GM04503 (cell line): ENCODE measurements around the gene BLCAP.
A peak's percentile ranks its signal among the peaks of the same experiment; 100 is the strongest.
"Not testable (repeated sequence)": the region's sequence is repeated elsewhere in the genome, so short reads cannot be mapped to it uniquely, and the experiment has no call there.

Experiments
- DNase-seq: peaks from one replicate; pipeline ENCODE4 v3.0.0-alpha.2; 2012; ENCODE audit warnings: low read depth

BLCAP gene

DNA sequence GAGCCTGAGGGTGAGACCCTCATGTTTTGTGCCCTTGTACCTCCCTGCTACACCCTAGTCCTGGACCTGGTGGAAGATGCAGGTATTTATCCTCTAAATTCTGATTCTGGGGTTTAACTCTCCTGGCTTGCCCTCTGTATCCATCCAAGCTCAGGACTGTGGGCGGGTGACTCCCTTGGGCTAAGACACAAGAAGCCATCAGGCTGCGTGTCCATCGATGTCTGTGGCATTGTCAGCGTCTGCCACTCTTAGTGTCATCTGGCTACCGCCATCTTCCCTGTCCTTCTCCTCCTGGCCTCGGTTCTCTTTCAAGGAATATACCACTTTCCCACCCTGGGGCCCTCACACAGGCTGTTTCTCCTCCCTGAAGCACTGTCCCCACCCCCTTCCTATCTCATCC, 28.9 kb upstream of the BLCAP start:
- no peak for DNase-seq

DNA sequence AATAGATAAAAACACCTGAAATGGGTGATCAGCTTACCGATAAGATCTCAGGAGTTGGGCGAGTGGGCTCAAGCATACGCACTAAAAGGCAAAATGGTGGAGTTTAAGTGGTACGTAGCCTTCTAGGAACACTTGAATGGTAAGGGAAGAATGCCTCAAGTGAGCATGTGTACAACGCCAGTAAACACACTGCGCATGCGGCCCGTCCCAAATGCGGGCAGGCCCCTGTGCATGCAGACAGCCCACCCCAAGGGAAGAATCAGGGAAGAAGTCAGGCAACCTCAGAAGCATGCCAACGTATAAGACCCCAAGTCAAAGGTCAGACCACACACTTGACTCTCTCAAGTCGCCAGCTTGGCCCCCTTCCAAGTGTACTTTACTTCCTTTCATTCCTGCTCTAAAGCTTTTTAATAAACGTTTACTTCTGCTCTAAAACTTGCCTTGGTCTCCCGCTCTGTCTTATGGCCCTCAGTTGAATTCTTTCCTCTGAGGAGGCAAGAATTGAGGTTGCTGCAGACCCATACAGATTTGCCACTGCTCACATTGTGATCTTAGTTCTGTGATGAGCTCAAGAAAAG, 27.1 kb upstream of the BLCAP start:
- not testable (repeated sequence) for DNase-seq

- DNase-seq: no peak
Observed at GRCh38 chr20:37552415-37552814, 24.7 kb upstream of the BLCAP start.

- DNase-seq: not testable (repeated sequence)
Observed at GRCh38 chr20:37551660-37552059, 24.0 kb upstream of the BLCAP start.

DNA sequence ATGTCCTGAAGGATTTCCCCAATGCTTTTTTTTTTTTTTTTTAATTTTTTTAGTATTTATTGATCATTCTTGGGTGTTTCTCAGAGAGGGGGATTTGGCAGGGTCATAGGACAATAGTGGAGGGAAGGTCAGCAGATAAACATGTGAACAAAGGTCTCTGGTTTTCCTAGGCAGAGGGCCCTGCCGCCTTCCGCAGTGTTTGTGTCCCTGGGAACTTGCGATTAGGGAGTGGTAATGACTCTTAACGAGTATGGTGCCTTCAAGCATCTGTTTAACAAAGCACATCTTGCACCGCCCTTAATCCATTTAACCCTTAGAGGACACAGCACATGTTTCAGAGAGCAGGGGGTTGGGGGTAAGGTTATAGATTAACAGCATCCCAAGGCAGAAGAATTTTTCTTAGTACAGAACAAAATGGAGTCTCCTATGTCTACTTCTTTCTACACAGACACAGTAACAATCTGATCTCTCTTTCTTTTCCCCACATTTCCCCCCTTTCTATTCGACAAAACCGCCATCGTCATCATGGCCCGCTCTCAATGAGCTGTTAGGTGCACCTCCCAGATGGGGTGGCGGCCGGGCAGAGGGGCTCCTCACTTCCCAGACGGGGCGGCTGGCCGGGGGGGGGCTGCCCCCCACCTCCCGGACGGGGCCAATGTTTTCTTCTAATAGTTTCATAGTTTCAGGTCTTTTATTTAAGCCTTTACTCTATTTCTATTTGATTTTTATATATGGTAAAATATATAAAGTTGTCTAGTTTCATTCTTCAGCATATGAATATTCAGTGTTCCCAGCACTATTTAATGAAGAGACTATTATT, 22.6 kb upstream of the BLCAP start:
- DNase-seq: not testable (repeated sequence)

GRCh38 chr20:37547912-37548311, 20.2 kb upstream of the BLCAP start:
- no peak for DNase-seq

- no peak for DNase-seq
Observed at GRCh38 chr20:37545516-37545915, 17.8 kb upstream of the BLCAP start.

DNA sequence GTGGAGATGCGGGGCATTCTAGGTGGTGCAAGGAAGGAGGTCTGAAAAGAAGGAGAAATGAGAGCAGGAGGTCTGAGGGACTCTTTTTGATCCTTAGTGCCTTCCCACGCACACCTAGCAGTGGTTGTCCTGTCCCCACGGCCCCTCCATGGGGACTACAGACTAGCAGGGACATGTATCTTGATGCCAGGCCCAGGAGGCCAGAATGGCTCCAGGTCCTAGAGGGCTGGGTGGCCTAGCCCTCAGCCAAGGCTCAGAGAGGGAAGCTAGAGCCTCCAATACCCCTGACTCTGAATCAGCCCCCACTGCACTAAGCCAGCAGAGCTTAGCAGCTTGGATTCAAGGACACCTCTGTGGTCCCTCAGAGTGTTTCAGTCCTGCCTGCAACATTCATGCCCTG, 16.7 kb upstream of the BLCAP start:
- DNase-seq: no peak

- no peak for DNase-seq
Observed at GRCh38 chr20:37543828-37544227, 16.2 kb upstream of the BLCAP start.

GRCh38 chr20:37542281-37542680, 14.6 kb upstream of the BLCAP start:
- DNase-seq: no peak

DNA sequence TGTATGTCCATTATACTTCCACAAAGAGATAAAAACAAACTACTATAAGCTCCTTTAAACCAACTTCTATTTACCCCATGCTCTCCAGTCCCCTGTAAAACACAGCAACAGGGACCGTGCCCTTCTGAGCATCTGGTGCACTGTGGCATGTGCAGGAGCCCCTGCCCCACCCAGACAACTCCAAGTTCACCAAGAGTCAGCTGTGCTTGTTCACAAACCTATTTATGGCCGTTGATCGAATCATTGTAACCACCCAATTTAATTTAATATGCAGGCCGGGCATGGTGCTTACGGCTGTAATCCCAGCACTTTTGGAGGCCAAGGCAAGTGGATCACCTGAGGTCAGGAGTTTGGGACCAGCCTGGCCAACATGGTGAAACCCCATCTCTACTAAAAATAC, 13.7 kb upstream of the BLCAP start:
- no peak for DNase-seq

DNA sequence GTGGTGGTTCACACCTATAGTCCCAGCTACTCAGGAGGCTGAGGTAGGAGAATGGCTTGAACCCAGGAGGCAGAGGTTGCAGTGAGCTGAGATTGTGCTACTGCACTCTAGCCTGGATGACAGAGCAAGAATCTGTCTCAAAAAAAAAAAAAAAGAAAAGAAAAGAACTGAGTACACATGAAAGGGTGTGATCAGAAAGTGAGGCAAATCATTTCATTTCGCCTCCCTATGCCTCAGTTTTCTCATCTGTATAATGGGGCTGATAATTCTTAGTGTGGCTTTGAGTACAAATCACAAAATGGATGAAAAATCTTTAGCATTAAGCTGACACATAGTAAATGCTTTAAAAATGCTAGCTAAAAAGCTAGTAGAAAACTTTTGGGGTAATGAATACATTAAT, 13.2 kb upstream of the BLCAP start:
- not testable (repeated sequence) for DNase-seq

DNA sequence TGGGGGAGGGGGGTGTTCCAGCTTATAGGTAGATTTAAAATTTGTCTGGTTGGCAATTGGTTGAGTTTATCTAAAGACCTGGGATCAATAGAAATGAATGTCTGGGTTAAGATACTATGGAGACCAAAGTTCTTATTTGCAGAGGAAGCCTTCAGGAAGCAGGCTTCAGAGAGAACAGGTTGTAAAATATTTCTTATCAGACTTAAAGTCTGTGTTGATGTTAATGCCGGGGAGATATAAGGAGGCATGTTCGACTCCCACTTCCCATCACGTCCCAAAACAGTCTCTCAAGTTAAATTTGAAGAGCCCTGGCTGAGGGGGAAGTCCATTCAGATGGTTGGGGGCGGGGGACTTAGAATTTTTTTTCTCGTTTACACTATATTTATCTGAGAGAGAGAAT, 12.3 kb upstream of the BLCAP start:
- no peak for DNase-seq

DNA sequence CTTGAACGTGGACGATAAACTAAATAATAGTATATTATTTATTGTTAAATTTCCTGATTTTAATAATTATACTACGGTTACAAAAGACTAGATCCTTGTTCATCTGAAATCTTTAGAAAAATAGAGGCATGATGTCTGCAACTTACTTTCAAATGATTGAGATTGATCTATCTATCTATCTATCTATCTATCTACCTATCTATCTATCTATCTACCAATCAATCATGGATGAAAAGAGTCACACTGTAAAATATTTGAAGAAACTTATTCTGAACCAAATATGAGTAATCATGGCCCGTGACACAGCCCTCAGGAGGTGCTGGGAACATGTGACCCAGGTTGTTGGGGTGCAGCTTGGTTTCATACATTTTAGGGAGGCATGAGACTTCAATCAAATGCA, 11.7 kb upstream of the BLCAP start:
- no peak for DNase-seq

DNA sequence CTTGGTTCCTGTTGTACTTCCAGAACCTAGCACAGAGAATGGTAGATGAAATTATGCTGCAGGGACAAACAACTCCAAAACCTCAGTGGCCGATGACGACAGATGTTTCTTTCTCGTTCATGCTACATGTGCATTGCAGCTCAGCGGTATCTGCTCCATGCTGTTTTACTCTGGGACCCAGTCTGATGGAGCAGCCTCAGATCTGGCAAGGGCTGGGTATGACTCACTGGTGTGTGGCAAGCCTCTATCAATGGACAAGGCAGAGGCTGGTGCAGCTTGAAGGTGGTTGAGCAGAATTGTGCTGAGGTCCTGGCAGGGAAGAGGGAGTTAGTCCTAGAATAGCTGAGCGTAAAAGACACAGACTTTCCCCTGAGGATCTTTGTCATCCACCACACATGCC, 10.3 kb upstream of the BLCAP start:
- peak; percentile 34 for DNase-seq

DNA sequence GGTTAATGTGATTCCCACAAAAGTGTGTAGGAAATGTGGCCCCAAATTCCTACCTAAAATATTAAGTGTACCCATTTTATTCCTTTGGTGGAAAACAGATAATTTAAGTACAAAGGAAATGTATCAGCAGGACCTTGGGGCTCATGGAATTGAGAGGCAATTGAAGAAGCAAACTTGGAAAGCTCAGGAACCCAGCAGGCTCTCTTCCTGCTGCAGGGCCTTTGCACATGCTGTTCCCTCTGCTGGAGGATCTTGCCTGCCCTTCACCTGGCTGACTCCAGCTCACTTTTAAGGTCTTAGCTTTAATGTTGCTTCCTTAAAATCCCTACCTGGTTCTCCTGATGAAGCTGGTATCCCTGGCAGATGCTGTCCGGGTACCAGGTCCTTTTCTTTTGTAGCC, 9.8 kb upstream of the BLCAP start:
- no peak for DNase-seq

DNA sequence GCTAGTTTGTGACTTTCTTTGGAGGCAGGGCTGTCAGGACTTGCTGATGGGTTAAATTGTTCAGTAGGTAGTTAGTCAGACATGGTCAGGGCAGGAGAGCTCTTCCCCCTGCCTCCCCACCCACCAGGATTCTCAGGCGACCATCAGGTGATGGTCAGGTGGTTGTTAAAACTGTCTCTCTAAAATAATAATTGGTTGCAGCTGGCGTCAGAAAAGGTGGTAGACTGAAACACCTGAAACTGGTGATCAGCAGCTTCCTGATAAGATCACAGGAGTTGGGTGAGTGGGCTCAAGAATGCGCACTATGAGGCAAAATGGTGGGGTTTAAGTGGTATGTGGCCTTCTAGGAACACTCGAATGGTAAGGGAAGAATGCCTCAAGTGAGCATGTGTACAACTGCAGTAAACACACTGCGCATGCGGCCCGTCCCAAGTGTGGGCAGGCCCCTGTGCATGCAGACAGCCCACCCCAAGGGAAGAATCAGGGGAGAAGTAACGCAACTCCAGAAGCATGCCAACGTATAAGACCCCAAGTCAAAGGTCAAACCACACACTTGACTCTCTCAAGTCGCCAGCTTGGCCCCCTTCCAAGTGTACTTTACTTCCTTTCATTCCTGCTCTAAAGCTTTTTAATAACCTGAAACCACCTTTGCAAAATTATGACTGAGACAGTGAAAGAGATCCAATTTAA, 7.9 kb upstream of the BLCAP start:
- no peak for DNase-seq

DNA sequence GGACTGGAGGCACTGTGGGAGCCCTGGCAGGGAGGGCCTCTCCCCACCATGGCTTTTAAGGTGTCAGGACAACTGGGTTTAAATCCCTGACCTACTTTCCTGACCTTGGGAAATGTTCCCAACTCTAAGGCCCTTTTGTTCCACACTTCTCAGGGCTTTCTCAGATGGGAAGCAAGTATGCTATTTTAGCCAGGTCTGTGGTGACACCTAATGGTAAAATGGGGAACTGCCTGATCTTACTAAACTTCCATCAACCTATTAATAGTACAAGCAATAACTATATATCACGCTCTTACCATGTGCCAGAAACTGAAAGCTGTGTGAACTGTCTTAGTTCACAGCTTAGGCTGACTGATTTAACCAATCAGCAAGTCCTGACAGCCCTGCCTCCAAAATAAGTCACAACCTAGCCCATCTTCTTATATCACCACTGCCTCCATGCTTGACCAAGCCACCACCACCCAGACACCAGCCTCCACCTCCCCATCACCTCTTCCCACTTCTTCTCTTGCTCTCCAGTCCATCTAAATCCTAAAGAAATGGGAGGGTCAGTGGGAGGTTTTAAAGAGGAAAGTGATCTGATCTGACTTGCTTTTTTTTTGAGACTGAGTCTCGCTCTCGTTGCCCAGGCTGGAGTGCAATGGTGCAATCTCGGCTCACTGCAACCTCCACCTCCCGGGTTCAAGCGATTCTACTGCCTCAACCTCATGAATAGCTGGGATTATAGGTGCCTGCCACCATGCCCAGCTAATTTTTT, 6.9 kb upstream of the BLCAP start:
- peak; percentile 51 for DNase-seq

GRCh38 chr20:37533154-37533715, 5.6 kb upstream of the BLCAP start:
- DNase-seq: no peak

GRCh38 chr20:37531856-37532255, 4.2 kb upstream of the BLCAP start:
- DNase-seq: no peak

GRCh38 chr20:37530696-37531095, 3.0 kb upstream of the BLCAP start:
- DNase-seq: no peak

- DNase-seq: no peak
Observed at GRCh38 chr20:37529968-37530600, 2.4 kb upstream of the BLCAP start.
